Keratinocyte (primary cell): ENCODE results near the gene PRKAR1A. TPM values are rescaled to one million over a fixed set of nuclear protein-coding genes. Genes with fewer than 3 reads are reported as not detected.

Experiments used
- DNase-seq: peaks from one replicate; pipeline ENCODE4 v3.0.0-alpha.2; 2011; ENCODE audit warnings: low read depth, missing footprints, low spot score
- FAIRE-seq: peaks from 2 replicates; lab custom pipeline; 2011; peaks lifted over from hg19 to GRCh38; lab: Jason Lieb, UNC
- H2AFZ ChIP-seq: 2 replicates; pipeline ENCODE4 v1.6.0; 2012; ENCODE audit warnings: low read length, control low read depth, inconsistent platforms; ENCODE audit not compliant: control insufficient read depth
- H3K27ac ChIP-seq: 2 replicates; pipeline ENCODE4 v1.5.1; 2011; ENCODE audit warnings: low read length; ENCODE audit not compliant: control insufficient read depth, insufficient read depth
- H3K27me3 ChIP-seq: 3 replicates; pipeline ENCODE4 v1.6.0; 2011; ENCODE audit warnings: low read length; ENCODE audit not compliant: control insufficient read depth, insufficient read depth; ENCODE audit errors: extremely low read depth
- H3K36me3 ChIP-seq, 2 experiments: 2 replicates in 1 of 2; 3 replicates in 1 of 2; pipeline ENCODE4 v1.5.1; 2011; ENCODE audit warnings: low read length in 2 of 2, mild to moderate bottlenecking in 1 of 2; ENCODE audit not compliant: control insufficient read depth in 2 of 2, insufficient read depth in 2 of 2; ENCODE audit errors: extremely low read depth in 1 of 2
- H3K4me1 ChIP-seq: 3 replicates; pipeline ENCODE4 v1.5.1; 2011; ENCODE audit warnings: low read length; ENCODE audit not compliant: control insufficient read depth, insufficient read depth; ENCODE audit errors: extremely low read depth
- H3K4me2 ChIP-seq: 3 replicates; pipeline ENCODE4 v1.6.0; 2011; ENCODE audit warnings: low read depth, low read length; ENCODE audit not compliant: control insufficient read depth, insufficient read depth; ENCODE audit errors: extremely low read depth
- H3K4me3 ChIP-seq, 3 experiments: fragments of 200-600 bp in 1 of 3; sonication (generic) in 1 of 3; 2 replicates in 2 of 3; 3 replicates in 1 of 3; pipeline ENCODE4 v1.5.1; 2011 to 2016; ENCODE audit warnings: low read length in 3 of 3, mild to moderate bottlenecking in 3 of 3, control low read depth in 2 of 3, inconsistent platforms in 1 of 3, low read depth in 1 of 3, mixed read lengths in 1 of 3, mixed run types in 1 of 3, moderate library complexity in 1 of 3; ENCODE audit not compliant: control insufficient read depth in 2 of 3, insufficient read depth in 2 of 3; ENCODE audit errors: extremely low read depth in 1 of 3
- H3K79me2 ChIP-seq: 2 replicates; pipeline ENCODE4 v1.6.0; 2012; ENCODE audit warnings: low read length; ENCODE audit not compliant: control insufficient read depth, insufficient read depth
- H3K9ac ChIP-seq: 3 replicates; pipeline ENCODE4 v1.6.0; 2011; ENCODE audit warnings: low read length; ENCODE audit not compliant: control insufficient read depth, insufficient read depth; ENCODE audit errors: extremely low read depth
- H3K9me1 ChIP-seq: 3 replicates; pipeline ENCODE4 v1.6.0; 2011; ENCODE audit warnings: low read length; ENCODE audit not compliant: control insufficient read depth, insufficient read depth; ENCODE audit errors: extremely low read depth
- H3K9me3 ChIP-seq: 2 replicates; pipeline ENCODE4 v1.5.1; 2012; ENCODE audit warnings: low read depth, low read length; ENCODE audit not compliant: control insufficient read depth
- H4K20me1 ChIP-seq: 3 replicates; pipeline ENCODE4 v1.6.0; 2011; ENCODE audit warnings: low read length; ENCODE audit not compliant: control insufficient read depth, insufficient read depth; ENCODE audit errors: extremely low read depth
- EZH2 ChIP-seq: IDR thresholded peaks from one replicate; pipeline ENCODE4 v1.6.1; 2012; ENCODE audit warnings: inconsistent platforms, mild to moderate bottlenecking, low read length, moderate library complexity
- dilution Hi-C: fragments of 300-500 bp; cut with MboI; formaldehyde crosslinking; loops from one replicate; pipeline ENCODE4 v1.7.0; 2020; ENCODE audit warnings: low sequenced_read_pairs; ENCODE audit not compliant: extremely low pct_ligation_motif_present
- polyA plus RNA-seq, 5 experiments: library from polyadenylated mRNA; depleted of rRNA in 3 of 5; stranded (reverse) in 3 of 5; stranded (forward) in 1 of 5; unstranded in 1 of 5; fragments of >200 nt; gene quantifications; 1 replicate in 1 of 5; 2 replicates in 3 of 5; 3 replicates in 1 of 5; pipeline versions ENCODE4 v1.2.1 to v1.2.3, GENCODE V29; 2011 to 2012; ENCODE audit warnings: missing spikeins in 2 of 5, low read depth in 1 of 5, low replicate concordance in 1 of 5
- TF ChIP-seq, protein P1 (sequence below), 3 experiments: IDR thresholded peaks in 1 of 3; conservative IDR thresholded peaks in 1 of 3; optimal IDR thresholded peaks in 1 of 3; 2 replicates in 2 of 3; 3 replicates in 1 of 3; pipeline versions ENCODE3 to v1.5.1; 2011; ENCODE audit warnings: low read length in 3 of 3, mild to moderate bottlenecking in 3 of 3, moderate library complexity in 2 of 3, control low read depth in 1 of 3, inconsistent platforms in 1 of 3; ENCODE audit not compliant: insufficient read depth in 2 of 3; ENCODE audit errors: extremely low read depth in 1 of 3

The PRKAR1A gene
- polyA plus RNA-seq, 1 donor (not counting 4 experiments of a cell fraction or from before 2014, with no cell fraction given): 212 TPM

DNA sequence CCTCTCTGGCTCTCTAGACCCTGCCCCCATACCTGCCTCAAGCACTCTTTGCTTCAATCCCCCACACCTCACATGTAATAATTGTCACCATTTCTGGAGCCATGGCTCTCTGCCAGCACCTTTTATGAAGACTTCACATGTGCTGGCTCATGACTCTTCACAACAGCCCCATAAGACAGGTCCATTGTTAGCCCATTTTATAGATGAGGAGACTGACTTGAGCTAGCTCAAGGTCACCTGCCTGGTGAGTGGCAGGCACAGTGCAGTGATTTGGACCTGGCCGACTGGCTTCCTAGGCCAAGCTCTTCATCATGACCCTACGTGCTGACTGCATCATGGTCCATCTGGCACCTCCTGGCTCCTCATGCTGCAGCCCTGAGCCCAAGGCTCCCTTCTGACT lies 63.9 kb downstream of the PRKAR1A start:
- Histone ChIP-seq H3K36me3 (no peaks in the 10 kb centered on the region), H3K4me2 (no peak overlapping the region), H3K9me1 (no peaks in the 10 kb centered on the region), H2AFZ (no peak overlapping the region), H3K27ac (no peak overlapping the region), H3K9me3 (no peaks in the 10 kb centered on the region), H3K4me3 (no peak overlapping the region), H3K4me1 (no peaks in the 10 kb centered on the region), H3K27me3 (no peaks in the 10 kb centered on the region), H4K20me1 (no peaks in the 10 kb centered on the region), H3K9ac (no peak overlapping the region), H3K79me2 (no peaks in the 10 kb centered on the region)
- TF ChIP-seq EZH2: no peak
- TF ChIP-seq, protein P1, sequence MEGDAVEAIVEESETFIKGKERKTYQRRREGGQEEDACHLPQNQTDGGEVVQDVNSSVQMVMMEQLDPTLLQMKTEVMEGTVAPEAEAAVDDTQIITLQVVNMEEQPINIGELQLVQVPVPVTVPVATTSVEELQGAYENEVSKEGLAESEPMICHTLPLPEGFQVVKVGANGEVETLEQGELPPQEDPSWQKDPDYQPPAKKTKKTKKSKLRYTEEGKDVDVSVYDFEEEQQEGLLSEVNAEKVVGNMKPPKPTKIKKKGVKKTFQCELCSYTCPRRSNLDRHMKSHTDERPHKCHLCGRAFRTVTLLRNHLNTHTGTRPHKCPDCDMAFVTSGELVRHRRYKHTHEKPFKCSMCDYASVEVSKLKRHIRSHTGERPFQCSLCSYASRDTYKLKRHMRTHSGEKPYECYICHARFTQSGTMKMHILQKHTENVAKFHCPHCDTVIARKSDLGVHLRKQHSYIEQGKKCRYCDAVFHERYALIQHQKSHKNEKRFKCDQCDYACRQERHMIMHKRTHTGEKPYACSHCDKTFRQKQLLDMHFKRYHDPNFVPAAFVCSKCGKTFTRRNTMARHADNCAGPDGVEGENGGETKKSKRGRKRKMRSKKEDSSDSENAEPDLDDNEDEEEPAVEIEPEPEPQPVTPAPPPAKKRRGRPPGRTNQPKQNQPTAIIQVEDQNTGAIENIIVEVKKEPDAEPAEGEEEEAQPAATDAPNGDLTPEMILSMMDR (optimal IDR thresholded peaks at IDR 0.05 in 1 of 3, IDR thresholded peaks at IDR 0.05 in 1 of 3, conservative IDR thresholded peaks at IDR 0.05 in 1 of 3; ENCODE audit: extremely low read depth in 1 of 3, insufficient read depth in 2 of 3, low read length in 3 of 3): no peak
- no peak for FAIRE-seq
- dilution Hi-C loops: no loop called here
- no peak for DNase-seq

DNA sequence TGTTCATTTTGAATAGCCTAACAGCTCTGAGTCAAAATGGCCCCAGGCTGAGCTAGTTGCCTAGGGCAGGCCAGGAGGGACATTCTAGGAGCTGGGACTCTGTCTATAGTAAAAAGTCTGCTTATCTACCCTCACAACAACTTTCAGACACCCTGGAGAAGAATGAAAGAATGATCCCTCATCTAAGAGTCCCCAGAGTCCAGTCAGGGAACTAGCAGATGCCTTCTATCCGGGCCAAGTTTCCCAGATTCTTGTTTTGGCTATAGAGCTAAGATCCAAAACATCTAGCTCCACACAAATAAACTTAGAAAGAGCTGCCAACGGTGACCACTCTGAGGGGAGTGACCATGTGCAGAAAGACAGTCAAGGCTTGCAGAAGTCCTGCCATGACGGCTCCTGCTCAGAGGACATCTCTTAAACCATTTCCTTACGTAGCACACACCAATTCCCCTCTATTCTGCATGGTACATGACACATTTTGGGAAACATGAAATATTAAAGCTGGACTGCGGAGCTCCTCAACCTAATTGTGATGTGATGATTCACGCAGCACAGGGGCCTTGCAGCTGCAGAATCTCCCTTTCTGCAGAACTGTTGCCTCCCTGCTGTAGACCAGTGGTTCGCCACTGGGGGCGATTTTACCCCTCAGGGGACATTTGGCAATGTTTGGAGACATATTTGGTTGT lies 64.7 kb downstream of the PRKAR1A start:
- H3K79me2 ChIP-seq: no peaks in the 10 kb centered on the region
- H3K27me3 ChIP-seq: no peaks in the 10 kb centered on the region
- no peak for FAIRE-seq
- no peak for TF ChIP-seq EZH2
- TF ChIP-seq, protein P1 (optimal IDR thresholded peaks at IDR 0.05 in 1 of 3, IDR thresholded peaks at IDR 0.05 in 1 of 3, conservative IDR thresholded peaks at IDR 0.05 in 1 of 3; ENCODE audit: extremely low read depth in 1 of 3, insufficient read depth in 2 of 3, low read length in 3 of 3): no peak
- no peak overlapping the region for H2AFZ ChIP-seq
- H3K9me3 ChIP-seq: no peaks in the 10 kb centered on the region
- H3K4me2 ChIP-seq: no peak overlapping the region
- no peaks in the 10 kb centered on the region for H3K36me3 ChIP-seq
- no peaks in the 10 kb centered on the region for H4K20me1 ChIP-seq
- no peak overlapping the region for H3K4me3 ChIP-seq
- no peak overlapping the region for H3K9ac ChIP-seq
- DNase-seq: no peak
- no peaks in the 10 kb centered on the region for H3K9me1 ChIP-seq
- H3K4me1 ChIP-seq: no peaks in the 10 kb centered on the region
- no peak overlapping the region for H3K27ac ChIP-seq
- dilution Hi-C loops: no loop called here
